ENCODE results near the gene LSP1. TPM values are rescaled to one million over a fixed set of nuclear protein-coding genes. Genes with fewer than 3 reads are reported as not detected.

Gene LSP1
- total and polyA plus RNA-seq, 2 of the 8 experiments (the other 6 are each of a cell fraction or from before 2014, with no cell fraction given), result 0.03 TPM; not detected in 1

GRCh38 chr11:1870326-1870696, 17.4 kb downstream of the LSP1 start:
- ChIA-PET POLR2A (ENCODE audit: partially characterized antibody) (interaction anchor here (0.6 kb wide), 1 partner anchor 37 kb away, joined by 3 read pairs; no protein-coding TSS in a partner anchor), CTCF (ENCODE audit: partially characterized antibody) (interaction anchor here (0.8 to 3.3 kb wide), 16 partner anchors 12 to 434 kb away, joined by 3 to 25 read pairs (median 4); partner anchors contain the start of gene TNNI2)
- no peak overlapping the region for H2BK5ac ChIP-seq (ENCODE audit: low read depth, low read length)
- no peak overlapping the region for H3K4me2 ChIP-seq (ENCODE audit: insufficient read depth in 1 of 2, low read depth in 2 of 2, low read length in 2 of 2)
- no peak overlapping the region for H4K8ac ChIP-seq (ENCODE audit: extremely low read depth, insufficient read depth, low read length)
- no peaks in the 10 kb centered on the region; the same call in 1 of the 2 replicates for H3K23me2 ChIP-seq (ENCODE audit: low read depth, low read length)
- 86% methylated on average over 12 of the region's 12 CpGs; no CpG with 5 or more reads in 1 of the 2 experiments for WGBS, 2 experiments (ENCODE audit: extremely low coverage in 1 of 2, insufficient coverage in 1 of 2, insufficient read length in 1 of 2, insufficient replicate concordance in 2 of 2, low coverage in 1 of 2, low lambda C conversion rate in 2 of 2, missing lambda C conversion rate in 1 of 2)
- TF ChIP-seq CTBP2 (IDR thresholded peaks at IDR 0.05; ENCODE audit: borderline replicate concordance, insufficient read depth, insufficient read length, low read length) (no peak), TEAD4 (IDR thresholded peaks at IDR 0.05; ENCODE audit: low read depth, low read length) (no peak), EGR1 (IDR thresholded peaks at IDR 0.05; ENCODE audit: borderline replicate concordance, low read depth, low read length) (no peak), TCF12 (IDR thresholded peaks at IDR 0.05; ENCODE audit: low read depth, low read length) (no peak)
- no peak overlapping the region for H2BK12ac ChIP-seq (ENCODE audit: low read depth, low read length)
- no peak overlapping the region for H3K4me3 ChIP-seq (ENCODE audit: extremely low read depth in 1 of 4, insufficient read depth in 2 of 4, low read depth in 3 of 4, low read length in 4 of 4)
- no peak overlapping the region for H2BK20ac ChIP-seq (ENCODE audit: low read length)
- no peak overlapping the region for H3K56ac ChIP-seq (replicated peaks; ENCODE audit: insufficient read length, low read depth, low read length)
- DNase-seq (ENCODE audit: low read depth in 1 of 2, low spot score in 2 of 2) (no peak), FAIRE-seq (no peak)
- H3K18ac ChIP-seq (ENCODE audit: extremely low read depth, low read length), result no peak overlapping the region
- H4K20me1 ChIP-seq (replicated peaks in 1 of 2; ENCODE audit: control insufficient read depth in 1 of 2, insufficient read depth in 2 of 2, low read length in 2 of 2), result no peaks in the 10 kb centered on the region
- no peaks in the 10 kb centered on the region for H3K36me3 ChIP-seq (ENCODE audit: control insufficient read depth in 2 of 4, insufficient read depth in 4 of 4, low read length in 3 of 4)
- no peak overlapping the region for H4K5ac ChIP-seq (ENCODE audit: insufficient read length, low read depth, low read length)
- H2BK15ac ChIP-seq (ENCODE audit: low read length), result peak overlapping the region; percentile 61; the same call in 1 of the 2 replicates
- no peaks in the 10 kb centered on the region for H3K79me2 ChIP-seq (ENCODE audit: control insufficient read depth in 1 of 2, insufficient read depth in 2 of 2, low read length in 2 of 2)
- no peak overlapping the region for H3K4ac ChIP-seq (replicated peaks; ENCODE audit: insufficient read length, low read depth, low read length)
- H3K9ac ChIP-seq (replicated peaks in 1 of 4; ENCODE audit: extremely low read depth in 1 of 4, low read depth in 3 of 4, low read length in 3 of 4), result no peak overlapping the region
- no peak overlapping the region for H3K27ac ChIP-seq (ENCODE audit: low read depth, low read length)
- no peaks in the 10 kb centered on the region for H3K79me1 ChIP-seq (ENCODE audit: low read depth, low read length)
- no peaks in the 10 kb centered on the region for H3K9me3 ChIP-seq (ENCODE audit: insufficient read depth in 2 of 2, low read depth in 1 of 2, low read length in 1 of 2)
- H3K4me1 ChIP-seq (replicated peaks in 1 of 4; ENCODE audit: control insufficient read depth in 3 of 4, insufficient read depth in 4 of 4, low read length in 3 of 4), result no peaks in the 10 kb centered on the region
- no peak overlapping the region for H2AFZ ChIP-seq (ENCODE audit: low read length)
- H4K91ac ChIP-seq (replicated peaks; ENCODE audit: insufficient read length, low read length), result no peak overlapping the region
- no peak overlapping the region for H3K23ac ChIP-seq (ENCODE audit: insufficient read length)
- peaks cover 0 to 3% (median 0%) of the 10 kb centered on the region in 4 experiments; a peak in 1 of 7 replicates for H3K27me3 ChIP-seq (replicated peaks in 1 of 4; ENCODE audit: control insufficient read depth in 3 of 4, extremely low read depth in 1 of 4, insufficient read depth in 3 of 4, low read length in 3 of 4)
- H2BK120ac ChIP-seq (replicated peaks; ENCODE audit: low read depth, low read length), result no peak overlapping the region
- no peak overlapping the region for H2AK5ac ChIP-seq (ENCODE audit: low read depth, low read length)
- H3K14ac ChIP-seq (ENCODE audit: insufficient read length), result no peak overlapping the region

Data from H1 (cell line).